ENCODE measurements around the gene PTPN3.

GRCh38 chr9:109419531-109419930 is 78.6 kb downstream of the PTPN3 start:
- TF ChIP-seq EZH2 (IDR thresholded peaks at IDR 0.05; ENCODE audit: insufficient read depth, poor library complexity, severe bottlenecking) (no peak), EZH2phosphoT487 (IDR thresholded peaks at IDR 0.05; ENCODE audit: insufficient read depth, low read depth) (no peak)
